Mesendoderm (in vitro differentiated cells): ENCODE results near the gene IPO11.
"Not testable (repeated sequence)": the region's sequence is repeated elsewhere in the genome, so short reads cannot be mapped to it uniquely, and the experiment has no call there.

Experiments
- DNase-seq: peaks from one replicate; pipeline ENCODE4 v3.0.0; 2013
- H2AK5ac ChIP-seq: 2 replicates; pipeline ENCODE4 v1.6.1; 2013; ENCODE audit warnings: low read length, inconsistent platforms
- H2BK120ac ChIP-seq: 2 replicates; pipeline ENCODE4 v1.6.1; 2013; ENCODE audit warnings: low read depth, mild to moderate bottlenecking, low read length, moderate library complexity, mixed read lengths
- H2BK15ac ChIP-seq: replicated peaks from 2 replicates; pipeline ENCODE4 v1.6.1; 2013; ENCODE audit warnings: low read depth, mild to moderate bottlenecking, moderate library complexity
- H2BK5ac ChIP-seq: 2 replicates; pipeline ENCODE4 v1.6.1; 2013; ENCODE audit warnings: low read length, inconsistent platforms
- H3K18ac ChIP-seq: 2 replicates; pipeline ENCODE4 v1.6.1; 2013; ENCODE audit warnings: mild to moderate bottlenecking, low read length, mixed read lengths
- H3K23ac ChIP-seq: one replicate; pipeline ENCODE4 v1.6.1; 2013; ENCODE audit warnings: low read length
- H3K27ac ChIP-seq: 2 replicates; pipeline ENCODE4 v1.5.1; 2013; ENCODE audit warnings: low read depth, mild to moderate bottlenecking, inconsistent platforms, low read length, moderate library complexity
- H3K27me3 ChIP-seq: 2 replicates; pipeline ENCODE4 v1.6.1; 2013; ENCODE audit warnings: low read length, control low read depth, mild to moderate bottlenecking, inconsistent platforms; ENCODE audit not compliant: insufficient read depth, poor library complexity
- H3K36me3 ChIP-seq: 2 replicates; pipeline ENCODE4 v1.6.1; 2013; ENCODE audit warnings: low read length, inconsistent platforms; ENCODE audit not compliant: control insufficient read depth, insufficient read depth
- H3K4ac ChIP-seq: one replicate; pipeline ENCODE4 v1.6.1; 2013; ENCODE audit warnings: low read depth, mild to moderate bottlenecking, low read length, moderate library complexity
- H3K4me1 ChIP-seq: 2 replicates; pipeline ENCODE4 v1.6.1; 2013; ENCODE audit warnings: low read depth, low read length, inconsistent platforms; ENCODE audit not compliant: control insufficient read depth
- H3K4me2 ChIP-seq: 2 replicates; pipeline ENCODE4 v1.6.1; 2013; ENCODE audit warnings: low read length
- H3K4me3 ChIP-seq: 2 replicates; pipeline ENCODE4 v1.5.1; 2013; ENCODE audit warnings: mild to moderate bottlenecking, low read length
- H3K56ac ChIP-seq: one replicate; pipeline ENCODE4 v1.6.1; 2013; ENCODE audit warnings: low read length
- H3K79me1 ChIP-seq: 2 replicates; pipeline ENCODE4 v1.6.1; 2013; ENCODE audit warnings: low read length, inconsistent platforms
- H3K79me2 ChIP-seq: 2 replicates; pipeline ENCODE4 v1.6.1; 2013; ENCODE audit warnings: mild to moderate bottlenecking, low read length; ENCODE audit not compliant: control insufficient read depth, insufficient read depth
- H3K9ac ChIP-seq: 2 replicates; pipeline ENCODE4 v1.6.1; 2013; ENCODE audit warnings: low read length, inconsistent platforms
- H4K5ac ChIP-seq: one replicate; pipeline ENCODE4 v1.6.1; 2013; ENCODE audit warnings: low read length
- H4K8ac ChIP-seq: one replicate; pipeline ENCODE4 v1.6.1; 2013; ENCODE audit warnings: low read depth, mild to moderate bottlenecking, control low read depth, low read length, moderate library complexity
- WGBS: extraction: QIAGEN DNeasy Blood & Tissue Kit; methylation state at CpG from one replicate; pipeline ENCODE4 v1.1.7; 2013; ENCODE audit warnings: low lambda C conversion rate, missing lambda C conversion rate; ENCODE audit not compliant: insufficient coverage; ENCODE audit errors: extremely low coverage; 5-methylcytosine and 5-hydroxymethylcytosine counted together

Gene IPO11

GRCh38 chr5:62650197-62650596 is 237.6 kb downstream of the IPO11 start:
- no peaks in the 10 kb centered on the region for H3K27me3 ChIP-seq
- WGBS, result no CpG with 5 or more reads among the region's 5 CpGs

GRCh38 chr5:62652225-62652624 is 239.7 kb downstream of the IPO11 start:
- H3K79me2 ChIP-seq, result no peaks in the 10 kb centered on the region
- no peak overlapping the region for H3K23ac ChIP-seq
- H2BK120ac ChIP-seq, result no peak overlapping the region
- H2BK5ac ChIP-seq, result no peak overlapping the region
- no peak overlapping the region for H3K27ac ChIP-seq
- H3K4ac ChIP-seq, result no peak overlapping the region
- no peak for DNase-seq
- no CpG with 5 or more reads among the region's 5 CpGs for WGBS
- H4K8ac ChIP-seq, result no peak overlapping the region
- no peaks in the 10 kb centered on the region for H3K27me3 ChIP-seq
- H3K4me3 ChIP-seq, result no peak overlapping the region
- H3K4me1 ChIP-seq, result no peaks in the 10 kb centered on the region
- no peak overlapping the region for H3K56ac ChIP-seq
- H4K5ac ChIP-seq, result no peak overlapping the region
- H3K9ac ChIP-seq, result no peak overlapping the region
- no peak overlapping the region for H2BK15ac ChIP-seq
- no peak overlapping the region for H2AK5ac ChIP-seq
- no peaks in the 10 kb centered on the region for H3K79me1 ChIP-seq
- H3K36me3 ChIP-seq, result no peaks in the 10 kb centered on the region
- no peak overlapping the region for H3K18ac ChIP-seq
- no peak overlapping the region for H3K4me2 ChIP-seq

More at GRCh38 chr5:62650197-62650596, 237.6 kb downstream of the IPO11 start:
- Histone ChIP-seq H3K4me2 (no peak overlapping the region), H3K27ac (no peak overlapping the region), H3K18ac (no peak overlapping the region), H3K56ac (no peak overlapping the region), H2AK5ac (no peak overlapping the region), H2BK15ac (no peak overlapping the region), H2BK5ac (no peak overlapping the region), H3K79me2 (no peaks in the 10 kb centered on the region), H2BK120ac (no peak overlapping the region), H4K8ac (no peak overlapping the region), H3K4me3 (no peak overlapping the region), H3K79me1 (no peaks in the 10 kb centered on the region), H3K4me1 (no peaks in the 10 kb centered on the region), H3K23ac (no peak overlapping the region), H3K36me3 (no peaks in the 10 kb centered on the region), H3K9ac (no peak overlapping the region), H3K4ac (no peak overlapping the region), H4K5ac (no peak overlapping the region)
- DNase-seq, result peak; percentile 94

GRCh38 chr5:62653001-62653863 is 240.7 kb downstream of the IPO11 start:
- Histone ChIP-seq H4K5ac (no peak overlapping the region), H2BK120ac (no peak overlapping the region), H3K4me2 (no peak overlapping the region), H3K4me3 (no peak overlapping the region), H3K27ac (no peak overlapping the region), H2AK5ac (no peak overlapping the region), H3K23ac (no peak overlapping the region), H3K56ac (no peak overlapping the region), H3K36me3 (no peaks in the 10 kb centered on the region), H3K9ac (no peak overlapping the region), H3K4ac (no peak overlapping the region), H3K4me1 (no peaks in the 10 kb centered on the region), H2BK15ac (no peak overlapping the region), H4K8ac (no peak overlapping the region), H3K79me2 (no peaks in the 10 kb centered on the region), H3K79me1 (no peaks in the 10 kb centered on the region), H3K27me3 (no peaks in the 10 kb centered on the region), H3K18ac (no peak overlapping the region), H2BK5ac (no peak overlapping the region)
- WGBS, result no CpG with 5 or more reads among the region's 7 CpGs
- DNase-seq, result peak; percentile 38

GRCh38 chr5:62653864-62654575 is 241.5 kb downstream of the IPO11 start:
- Histone ChIP-seq H2BK5ac (no peak overlapping the region), H3K18ac (no peak overlapping the region), H3K36me3 (no peaks in the 10 kb centered on the region), H3K27ac (no peak overlapping the region), H3K56ac (no peak overlapping the region), H3K9ac (no peak overlapping the region), H4K5ac (no peak overlapping the region), H3K4me1 (no peaks in the 10 kb centered on the region), H3K4me2 (no peak overlapping the region), H3K4ac (no peak overlapping the region), H2BK15ac (no peak overlapping the region), H3K79me2 (no peaks in the 10 kb centered on the region), H3K4me3 (no peak overlapping the region), H4K8ac (no peak overlapping the region), H3K27me3 (no peaks in the 10 kb centered on the region), H2BK120ac (no peak overlapping the region), H2AK5ac (no peak overlapping the region), H3K79me1 (no peaks in the 10 kb centered on the region), H3K23ac (no peak overlapping the region)
- WGBS, result no CpG with 5 or more reads among the region's 11 CpGs
- DNase-seq, result no peak

GRCh38 chr5:62657772-62658171 is 245.2 kb downstream of the IPO11 start:
- H3K18ac ChIP-seq, H3K56ac ChIP-seq, H3K23ac ChIP-seq, H4K8ac ChIP-seq, H3K9ac ChIP-seq, H3K27ac ChIP-seq, H2BK5ac ChIP-seq, H4K5ac ChIP-seq, H3K4me1 ChIP-seq, H3K4me3 ChIP-seq, H3K4ac ChIP-seq, H3K79me2 ChIP-seq, H3K4me2 ChIP-seq, DNase-seq, H3K27me3 ChIP-seq, H3K79me1 ChIP-seq, H2BK120ac ChIP-seq, H3K36me3 ChIP-seq, H2AK5ac ChIP-seq, H2BK15ac ChIP-seq: not testable (repeated sequence)
